ENCODE measurements around the gene AVL9. TPM values are rescaled to one million over a fixed set of nuclear protein-coding genes. Genes with fewer than 3 reads are reported as not detected.

Gene AVL9
- total and polyA plus RNA-seq, 2 of the 4 experiments (the other 2 are of a cell fraction) = 13.1 to 21.7 TPM

DNA sequence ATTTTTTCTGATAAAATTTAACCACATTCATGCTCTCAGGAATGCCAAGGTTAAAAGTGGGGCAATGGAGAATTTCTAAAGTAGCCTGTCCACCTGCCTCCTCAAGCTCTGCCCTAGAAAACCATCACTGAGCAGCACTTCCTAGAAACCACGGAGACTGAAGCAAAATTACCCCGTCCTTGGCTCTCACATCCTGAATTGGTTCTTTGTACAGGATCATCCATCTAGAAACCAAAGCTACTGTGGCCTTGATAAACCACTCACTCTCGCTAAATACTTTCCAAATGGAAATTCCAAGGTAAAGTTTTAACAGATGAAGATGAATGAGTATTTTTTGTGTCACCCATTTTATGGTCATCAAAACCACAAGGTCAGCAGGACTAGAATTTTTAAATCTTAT, 96.6 kb downstream of the AVL9 start:
- H3K27ac ChIP-seq (ENCODE audit: insufficient read depth, low read length) = no peak overlapping the region
- no peaks in the 10 kb centered on the region for H3K27me3 ChIP-seq (ENCODE audit: control insufficient read depth, insufficient read depth, low read length)

More for the DNA sequence above, 96.6 kb downstream of the AVL9 start:
- Histone ChIP-seq H4K20me1 (ENCODE audit: insufficient read depth, low read length) (0 out of 2 replicates have a peak, but pooled peaks cover 4% of the 10 kb centered on the region), H3K4ac (ENCODE audit: low read depth, low read length) (no peak overlapping the region), H3K4me2 (ENCODE audit: low read depth, low read length) (no peak overlapping the region), H3K56ac (ENCODE audit: extremely low read depth, insufficient read depth, low read length) (no peak overlapping the region), H2BK15ac (ENCODE audit: low read depth, low read length) (no peak overlapping the region), H3K79me1 (ENCODE audit: low read depth in 1 of 2, low read length in 2 of 2) (peaks cover 0 to 9% of the 10 kb centered on the region in 2 experiments; a peak in 2 of 4 replicates), H2AK5ac (ENCODE audit: low read depth, low read length) (no peak overlapping the region), H2BK120ac (ENCODE audit: low read depth, low read length) (no peak overlapping the region), H4K91ac (ENCODE audit: insufficient read depth, low read depth, low read length) (no peak overlapping the region), H3K14ac (replicated peaks; ENCODE audit: low read depth, low read length) (no peak overlapping the region), H2BK5ac (ENCODE audit: low read depth, low read length, poor library complexity, severe bottlenecking) (no peak overlapping the region), H4K8ac (ENCODE audit: low read depth in 2 of 2, low read length in 2 of 2) (no peak overlapping the region), H2AFZ (replicated peaks; ENCODE audit: low read length, poor library complexity) (no peak overlapping the region), H4K5ac (ENCODE audit: low read depth, low read length) (no peak overlapping the region), H2AK9ac (replicated peaks; ENCODE audit: low read depth, low read length, poor library complexity) (no peak overlapping the region), H3K36me3 (ENCODE audit: control insufficient read depth, insufficient read depth, low read length) (peaks cover 3% of the 10 kb centered on the region), H3K9ac (ENCODE audit: low read depth, low read length) (no peak overlapping the region), H3K18ac (ENCODE audit: low read depth, low read length) (no peak overlapping the region), H3K9me3 (ENCODE audit: control insufficient read depth, insufficient read depth, low read length) (no peaks in the 10 kb centered on the region), H2BK20ac (ENCODE audit: low read depth, low read length) (no peak overlapping the region), H3K9me1 (ENCODE audit: insufficient read depth, low read length) (peaks cover 12% of the 10 kb centered on the region), H3K23ac (ENCODE audit: low read depth, low read length) (no peak overlapping the region), H3K4me3 (ENCODE audit: insufficient read depth, low read depth, low read length) (no peak overlapping the region), H3K4me1 (ENCODE audit: control insufficient read depth, insufficient read depth, low read length) (peaks cover 7% of the 10 kb centered on the region)
- dilution Hi-C loops (cut with HindIII; ENCODE audit: low sequenced_read_pairs, unreplicated experiment) = no loop called here
- ChIA-PET CTCF (no interaction called here), POLR2A (ENCODE audit: unreplicated experiment) (no interaction called here)
- ATAC-seq (ENCODE audit: low read depth) (no peak), DNase-seq (no peak)
- no peak for TF ChIP-seq POLR2A (IDR thresholded peaks at IDR 0.05; ENCODE audit: low read depth, low read length)
- TF ChIP-seq RAD21 (IDR thresholded peaks at IDR 0.05; ENCODE audit: low read length) = no peak
- no peak for TF ChIP-seq MAZ (IDR thresholded peaks at IDR 0.05; ENCODE audit: borderline replicate concordance, low read depth, low read length)
- no peak for TF ChIP-seq RCOR1 (IDR thresholded peaks at IDR 0.05; ENCODE audit: insufficient replicate concordance, low read length)
- TF ChIP-seq NFE2L2 (IDR thresholded peaks at IDR 0.05; ENCODE audit: low read depth, low read length) = no peak
- TF ChIP-seq MAFK (IDR thresholded peaks at IDR 0.05; ENCODE audit: low read depth, low read length) = no peak
- TF ChIP-seq BHLHE40 (IDR thresholded peaks at IDR 0.05; ENCODE audit: low read depth, low read length) = no peak
- TF ChIP-seq SMC3 (IDR thresholded peaks at IDR 0.05; ENCODE audit: low read depth, low read length) = no peak
- TF ChIP-seq, protein P1, sequence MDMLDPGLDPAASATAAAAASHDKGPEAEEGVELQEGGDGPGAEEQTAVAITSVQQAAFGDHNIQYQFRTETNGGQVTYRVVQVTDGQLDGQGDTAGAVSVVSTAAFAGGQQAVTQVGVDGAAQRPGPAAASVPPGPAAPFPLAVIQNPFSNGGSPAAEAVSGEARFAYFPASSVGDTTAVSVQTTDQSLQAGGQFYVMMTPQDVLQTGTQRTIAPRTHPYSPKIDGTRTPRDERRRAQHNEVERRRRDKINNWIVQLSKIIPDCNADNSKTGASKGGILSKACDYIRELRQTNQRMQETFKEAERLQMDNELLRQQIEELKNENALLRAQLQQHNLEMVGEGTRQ (IDR thresholded peaks at IDR 0.05; ENCODE audit: low read depth, low read length) = no peak
- TF ChIP-seq, protein P2, sequence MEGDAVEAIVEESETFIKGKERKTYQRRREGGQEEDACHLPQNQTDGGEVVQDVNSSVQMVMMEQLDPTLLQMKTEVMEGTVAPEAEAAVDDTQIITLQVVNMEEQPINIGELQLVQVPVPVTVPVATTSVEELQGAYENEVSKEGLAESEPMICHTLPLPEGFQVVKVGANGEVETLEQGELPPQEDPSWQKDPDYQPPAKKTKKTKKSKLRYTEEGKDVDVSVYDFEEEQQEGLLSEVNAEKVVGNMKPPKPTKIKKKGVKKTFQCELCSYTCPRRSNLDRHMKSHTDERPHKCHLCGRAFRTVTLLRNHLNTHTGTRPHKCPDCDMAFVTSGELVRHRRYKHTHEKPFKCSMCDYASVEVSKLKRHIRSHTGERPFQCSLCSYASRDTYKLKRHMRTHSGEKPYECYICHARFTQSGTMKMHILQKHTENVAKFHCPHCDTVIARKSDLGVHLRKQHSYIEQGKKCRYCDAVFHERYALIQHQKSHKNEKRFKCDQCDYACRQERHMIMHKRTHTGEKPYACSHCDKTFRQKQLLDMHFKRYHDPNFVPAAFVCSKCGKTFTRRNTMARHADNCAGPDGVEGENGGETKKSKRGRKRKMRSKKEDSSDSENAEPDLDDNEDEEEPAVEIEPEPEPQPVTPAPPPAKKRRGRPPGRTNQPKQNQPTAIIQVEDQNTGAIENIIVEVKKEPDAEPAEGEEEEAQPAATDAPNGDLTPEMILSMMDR (conservative IDR thresholded peaks at IDR 0.05; ENCODE audit: low read depth, low read length) = no peak
- intact Hi-C loops (cut with micrococcal nuclease) = no loop called here
- in situ Hi-C loops (cut with MboI; ENCODE audit: low sequenced_read_pairs) = no loop called here
- WGBS, 2 experiments (ENCODE audit: extremely low coverage in 2 of 2, insufficient read length in 1 of 2) = no CpG with 5 or more reads among the region's 3 CpGs
- BruUV-seq (replicated peaks) = no TSS peak

Measured in IMR-90 (cell line).